T1000 (cell line): Measurements from ENCODE around the gene SLCO4A1.

Experiments
- DNase-seq: peaks from one replicate; lab custom pipeline; 2025; ENCODE audit warnings: mixed read lengths; lab: John Stamatoyannopoulos, UW

SLCO4A1 gene

DNA sequence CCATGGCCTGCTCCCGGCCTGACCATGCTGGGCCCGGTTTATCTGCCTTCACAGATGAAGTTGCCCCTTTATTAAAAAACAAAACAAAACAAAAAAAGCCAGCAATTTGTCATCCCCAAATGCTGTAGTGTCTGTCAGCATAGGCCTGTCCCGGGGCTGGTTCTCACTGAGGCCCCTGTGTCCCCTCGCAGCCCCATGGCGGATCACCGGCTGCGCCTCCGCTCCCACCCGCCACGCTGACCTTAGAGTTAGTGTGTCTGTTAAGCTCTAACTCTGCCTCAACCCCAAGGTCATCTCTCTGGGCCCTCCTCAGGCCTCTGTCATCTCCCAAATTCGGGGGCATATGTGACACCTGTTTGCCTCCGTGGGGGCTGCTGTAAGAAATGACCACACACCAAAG, 11.1 kb downstream of the SLCO4A1 start:
- no peak for DNase-seq

- DNase-seq = no peak
These were observed 11.8 kb downstream of the SLCO4A1 start for GRCh38 chr20:62653951-62654685.

GRCh38 chr20:62655282-62656196, 13.2 kb downstream of the SLCO4A1 start:
- no peak for DNase-seq

DNA sequence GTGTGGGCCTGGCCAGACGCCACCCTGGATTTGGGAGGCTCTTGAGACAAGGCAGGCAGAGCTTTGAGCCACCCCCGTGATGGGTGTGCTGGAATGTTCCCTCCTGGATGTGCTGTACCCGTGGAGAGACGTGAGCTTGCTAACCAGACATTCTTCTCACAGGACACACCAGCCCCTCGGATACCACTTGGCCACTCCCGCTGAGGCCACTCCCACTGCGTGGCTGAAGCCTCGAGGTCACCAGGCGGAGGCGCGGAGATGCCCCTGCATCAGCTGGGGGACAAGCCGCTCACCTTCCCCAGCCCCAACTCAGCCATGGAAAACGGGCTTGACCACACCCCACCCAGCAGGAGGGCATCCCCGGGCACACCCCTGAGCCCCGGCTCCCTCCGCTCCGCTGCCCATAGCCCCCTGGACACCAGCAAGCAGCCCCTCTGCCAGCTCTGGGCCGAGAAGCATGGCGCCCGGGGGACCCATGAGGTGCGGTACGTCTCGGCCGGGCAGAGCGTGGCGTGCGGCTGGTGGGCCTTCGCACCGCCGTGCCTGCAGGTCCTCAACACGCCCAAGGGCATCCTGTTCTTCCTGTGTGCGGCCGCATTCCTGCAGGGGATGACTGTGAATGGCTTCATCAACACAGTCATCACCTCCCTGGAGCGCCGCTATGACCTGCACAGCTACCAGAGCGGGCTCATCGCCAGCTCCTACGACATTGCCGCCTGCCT, 14.1 kb downstream of the SLCO4A1 start:
- no peak for DNase-seq

DNA sequence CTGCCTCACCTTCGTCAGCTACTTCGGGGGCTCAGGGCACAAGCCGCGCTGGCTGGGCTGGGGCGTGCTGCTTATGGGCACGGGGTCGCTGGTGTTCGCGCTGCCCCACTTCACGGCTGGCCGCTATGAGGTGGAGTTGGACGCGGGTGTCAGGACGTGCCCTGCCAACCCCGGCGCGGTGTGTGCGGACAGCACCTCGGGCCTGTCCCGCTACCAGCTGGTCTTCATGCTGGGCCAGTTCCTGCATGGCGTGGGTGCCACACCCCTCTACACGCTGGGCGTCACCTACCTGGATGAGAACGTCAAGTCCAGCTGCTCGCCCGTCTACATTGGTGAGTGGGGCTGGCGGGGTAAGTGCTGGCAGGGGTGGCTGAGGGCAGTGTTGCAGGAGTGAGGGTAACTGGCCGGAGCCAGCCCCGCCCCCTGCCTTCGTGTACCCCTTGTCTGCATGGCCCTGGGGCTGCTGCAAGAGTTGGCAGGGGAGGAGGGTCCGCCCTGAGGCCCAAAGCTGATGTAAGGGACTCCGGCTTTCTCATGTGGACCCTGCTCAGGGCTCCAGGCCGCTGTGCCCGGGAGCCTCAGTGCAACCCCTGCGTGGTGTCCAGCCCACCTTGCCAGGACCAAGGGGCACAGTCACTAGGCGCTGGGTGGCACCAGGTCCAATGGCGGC, 14.8 kb downstream of the SLCO4A1 start:
- no peak for DNase-seq

- DNase-seq = no peak
These were observed 15.3 kb downstream of the SLCO4A1 start for GRCh38 chr20:62657589-62657942.

DNA sequence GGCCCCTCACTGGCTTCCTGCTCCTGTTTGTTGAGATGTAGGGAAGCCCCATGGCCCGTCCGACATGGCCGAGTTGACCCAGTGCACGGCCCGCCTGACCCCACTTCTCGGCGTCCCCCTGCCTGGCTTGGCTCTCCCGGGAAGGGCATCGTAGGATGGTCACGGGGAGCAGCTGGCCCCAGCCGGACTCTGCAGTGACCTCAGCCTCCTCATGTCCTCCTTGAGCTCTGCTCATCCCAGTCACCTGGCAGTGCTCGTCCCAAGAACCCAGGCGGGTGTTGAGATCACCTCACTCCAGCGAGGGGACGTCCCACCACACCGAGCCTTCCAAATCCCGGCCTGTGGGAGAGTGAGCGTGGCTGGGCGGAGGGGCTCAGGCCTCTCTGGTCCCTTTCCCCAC, 15.7 kb downstream of the SLCO4A1 start:
- DNase-seq = no peak

- no peak for DNase-seq
These were observed 16.4 kb downstream of the SLCO4A1 start for GRCh38 chr20:62658593-62659178.

DNA sequence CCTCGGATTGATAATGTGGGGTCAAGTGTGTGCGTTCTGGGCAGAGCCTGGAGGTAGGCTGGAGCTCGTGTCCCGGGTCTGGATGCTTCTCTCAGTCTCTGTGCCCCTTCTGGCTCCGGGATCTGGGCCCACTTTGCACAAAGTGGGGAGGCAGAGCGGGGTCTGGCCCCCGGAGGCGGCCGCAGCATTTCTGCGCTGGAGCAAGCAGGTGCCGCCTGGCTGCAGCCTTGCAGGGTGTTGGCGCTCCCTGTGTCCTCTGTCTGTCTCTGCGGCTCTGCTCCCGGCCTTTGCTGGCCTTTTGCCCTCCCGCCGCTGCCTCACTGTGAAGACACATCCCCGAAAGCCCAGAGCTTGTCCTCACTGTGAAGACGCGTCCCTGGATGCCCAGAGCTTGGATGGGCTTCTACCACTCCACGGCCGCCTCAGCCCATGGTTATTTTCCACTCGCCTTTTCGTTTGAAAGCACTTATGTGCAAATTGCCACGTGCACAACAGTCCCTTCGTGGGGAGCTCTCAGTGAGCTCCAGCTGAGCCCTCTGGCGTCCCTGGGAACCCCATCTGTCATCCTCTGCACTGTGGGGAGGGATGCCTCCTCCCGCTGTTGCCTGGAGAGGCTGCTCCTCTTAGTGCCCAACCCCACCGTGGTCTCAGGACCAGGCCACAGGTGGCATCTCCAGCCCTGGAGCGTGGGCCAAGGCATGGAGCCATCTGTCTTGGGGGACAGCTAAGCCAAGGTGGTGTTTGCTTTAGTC, 17.4 kb downstream of the SLCO4A1 start:
- no peak for DNase-seq

- no peak for DNase-seq
These were observed 17.9 kb downstream of the SLCO4A1 start for GRCh38 chr20:62660240-62660615.

GRCh38 chr20:62660768-62661167, 18.5 kb downstream of the SLCO4A1 start:
- DNase-seq = no peak

GRCh38 chr20:62661647-62662046, 19.3 kb downstream of the SLCO4A1 start:
- DNase-seq = no peak

GRCh38 chr20:62662422-62662821, 20.1 kb downstream of the SLCO4A1 start:
- DNase-seq = no peak

- DNase-seq = no peak
These were observed 21.1 kb downstream of the SLCO4A1 start for GRCh38 chr20:62663145-62664018.

DNA sequence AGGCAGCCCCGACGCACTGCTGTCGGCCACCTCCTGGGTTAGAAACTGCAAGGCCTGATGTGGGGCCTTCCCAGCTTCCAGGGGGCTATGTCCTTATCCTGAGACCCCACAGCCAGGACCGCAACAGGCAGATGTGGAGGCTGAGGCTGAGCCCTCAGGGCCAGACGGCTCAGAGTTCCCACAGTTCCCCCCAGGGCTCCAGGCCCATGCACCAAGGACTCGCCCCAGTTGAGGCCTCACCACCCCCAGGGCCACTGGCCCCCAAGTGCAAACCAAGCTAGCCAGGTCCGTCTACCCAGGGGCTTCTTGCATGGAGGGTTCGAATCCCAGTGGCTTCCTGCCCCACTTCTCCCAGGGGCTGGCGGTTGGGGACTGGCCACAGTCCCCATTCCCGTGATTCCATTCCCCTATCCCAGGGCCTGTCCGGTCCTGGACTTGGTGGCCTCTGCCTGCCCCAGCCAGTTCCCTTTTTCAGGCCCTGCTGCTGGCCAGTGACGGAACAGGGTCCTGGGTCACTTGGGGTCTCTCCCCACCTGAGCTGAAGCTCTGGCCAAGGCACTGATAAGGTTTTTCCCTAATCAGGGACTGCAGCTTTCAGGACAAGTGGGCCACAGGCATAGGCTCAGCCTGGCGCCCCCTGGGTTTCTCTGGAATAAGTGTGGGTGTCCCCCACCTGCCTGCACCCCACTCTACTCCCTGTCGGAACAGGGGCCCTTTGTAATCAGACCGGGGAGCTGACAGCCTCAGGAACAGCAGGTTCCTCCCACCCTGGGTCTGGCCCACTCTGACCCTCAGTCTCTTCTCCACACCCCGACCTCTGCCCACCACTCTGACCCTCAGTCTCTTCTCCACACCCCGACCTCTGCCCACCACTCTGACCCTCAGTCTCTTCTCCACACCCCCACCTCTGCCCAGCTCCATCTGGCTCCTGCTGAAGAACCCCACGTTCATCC, 22.0 kb downstream of the SLCO4A1 start:
- DNase-seq = no peak

- no peak for DNase-seq
These were observed 23.0 kb downstream of the SLCO4A1 start for GRCh38 chr20:62665153-62665754.

DNA sequence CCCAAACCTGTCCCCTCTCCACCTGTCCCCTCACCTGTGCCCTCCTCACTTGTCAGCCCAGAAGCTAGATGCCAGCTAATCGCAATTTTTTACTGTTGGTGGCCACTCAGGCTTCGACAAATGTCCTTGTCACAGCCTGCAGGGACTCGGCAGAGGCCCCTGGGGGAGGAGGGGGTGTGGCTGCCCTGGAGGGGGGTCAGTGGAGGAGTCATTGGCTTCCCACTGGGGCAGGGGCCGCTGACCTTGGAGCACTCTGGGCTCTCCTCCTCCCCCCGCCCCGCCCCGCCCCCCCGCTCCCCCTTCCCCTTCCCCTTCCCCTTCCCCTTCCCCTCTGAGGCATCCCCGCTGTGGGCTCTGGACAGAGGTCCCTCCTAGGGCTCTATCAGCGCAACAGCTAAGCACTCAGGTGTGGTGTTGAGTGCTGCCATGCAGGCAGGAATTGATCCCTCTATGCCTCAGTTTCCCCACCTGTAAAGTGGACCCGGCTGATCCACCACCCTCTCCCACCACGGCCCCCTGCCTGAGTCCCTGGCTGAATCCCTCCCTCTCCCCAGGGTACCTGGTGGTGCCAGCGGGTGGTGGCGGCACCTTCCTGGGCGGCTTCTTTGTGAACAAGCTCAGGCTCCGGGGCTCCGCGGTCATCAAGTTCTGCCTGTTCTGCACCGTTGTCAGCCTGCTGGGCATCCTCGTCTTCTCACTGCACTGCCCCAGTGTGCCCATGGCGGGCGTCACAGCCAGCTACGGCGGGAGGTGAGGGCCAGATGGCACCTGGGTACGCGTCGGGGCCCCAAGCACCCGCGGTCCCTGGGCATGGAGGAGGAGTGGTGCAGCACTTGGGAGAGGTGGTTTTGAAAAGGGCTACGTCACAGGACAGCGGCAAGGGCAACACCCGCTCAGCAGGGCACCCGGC, 23.8 kb downstream of the SLCO4A1 start:
- DNase-seq = no peak
